Embryonic facial prominence (tissue), 1 donor: Measurements from ENCODE around the gene TBC1D19.
"Not testable (repeated sequence)": the region's sequence is repeated elsewhere in the genome, so short reads cannot be mapped to it uniquely, and the experiment has no call there.

ENCODE experiments used
- DNase-seq: peaks from one replicate; pipeline ENCODE4 v3.0.0-alpha.2; 2016; ENCODE audit errors: extremely low spot score

TBC1D19 gene, protein sequence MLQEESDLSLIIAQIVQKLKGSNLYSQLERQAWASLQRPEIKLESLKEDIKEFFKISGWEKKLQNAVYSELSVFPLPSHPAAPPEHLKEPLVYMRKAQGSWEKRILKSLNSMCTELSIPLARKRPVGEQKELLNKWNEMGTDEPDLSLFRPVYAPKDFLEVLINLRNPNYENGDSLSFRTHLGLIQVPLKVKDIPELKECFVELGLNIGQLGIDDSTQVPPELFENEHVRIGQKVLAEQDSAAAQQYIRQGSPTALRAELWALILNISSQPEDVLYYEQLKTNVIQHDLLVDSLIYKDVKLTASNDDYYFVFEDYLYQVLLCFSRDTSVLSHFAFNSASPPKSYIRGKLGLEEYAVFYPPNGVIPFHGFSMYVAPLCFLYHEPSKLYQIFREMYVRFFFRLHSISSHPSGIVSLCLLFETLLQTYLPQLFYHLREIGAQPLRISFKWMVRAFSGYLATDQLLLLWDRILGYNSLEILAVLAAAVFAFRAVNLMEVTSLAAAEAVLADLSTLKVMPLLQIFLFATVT

DNA sequence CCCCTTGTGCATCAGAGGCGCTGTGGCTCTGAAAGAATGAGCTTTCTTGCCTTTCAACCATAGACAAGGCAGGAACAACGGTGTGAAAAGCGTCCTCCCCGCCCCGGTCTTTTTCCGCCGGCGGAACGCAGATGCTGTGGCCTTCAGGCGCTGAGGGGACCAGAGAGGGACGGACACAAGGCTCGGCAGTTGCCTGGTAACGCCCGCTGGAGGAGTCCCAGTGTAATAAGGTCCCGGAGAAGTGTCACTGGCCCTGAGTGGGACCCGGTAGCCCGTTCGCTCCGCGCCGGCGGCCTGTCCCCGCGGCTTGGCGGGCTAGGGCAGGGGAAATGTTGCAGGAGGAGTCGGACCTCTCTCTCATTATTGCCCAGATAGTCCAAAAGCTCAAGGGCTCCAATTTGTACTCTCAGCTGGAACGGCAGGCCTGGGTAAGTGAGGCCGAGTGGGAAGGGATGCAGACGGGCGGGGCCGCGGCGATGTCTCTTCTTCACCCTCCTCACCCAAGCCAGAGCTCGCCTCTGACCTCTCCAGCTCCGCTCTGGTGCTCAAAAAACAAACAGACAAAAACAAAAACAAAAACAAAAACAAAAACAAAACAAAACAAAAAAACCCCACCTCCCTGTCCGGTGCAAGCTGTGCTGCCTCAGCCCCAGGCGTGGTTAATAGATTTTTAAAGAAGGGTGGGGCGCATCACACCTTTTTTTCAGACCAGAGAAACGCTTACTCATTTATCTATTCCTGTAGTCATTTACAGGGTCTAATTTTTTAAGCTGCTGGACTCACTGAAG, at the start of gene TBC1D19:
Gene TBC1D19 (plus strand): TSS at position 220 of the 788 bp plus-strand sequence. CDS start 110 bp downstream, at position 330.
- peak; percentile 77 for DNase-seq

DNA sequence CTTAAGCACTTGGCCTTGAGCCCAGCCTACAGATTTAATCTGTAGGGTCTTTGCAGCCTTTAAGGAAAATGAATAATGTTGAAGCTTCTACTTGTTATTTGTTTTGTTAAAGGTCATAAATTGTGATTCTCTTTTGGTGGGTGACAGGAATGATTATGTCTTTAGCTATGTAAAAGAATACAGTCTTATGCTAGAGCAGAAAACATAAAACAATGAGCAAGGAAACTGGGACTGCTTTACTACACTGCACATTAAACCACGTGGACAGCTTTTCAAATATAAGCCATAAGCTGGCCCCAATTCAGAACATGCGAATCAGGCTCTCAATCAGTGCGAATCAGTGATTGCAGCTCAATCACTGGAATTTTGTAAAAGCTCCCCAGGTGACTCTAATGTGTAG, 40.9 kb upstream of the TBC1D19 start:
- DNase-seq = no peak

DNA sequence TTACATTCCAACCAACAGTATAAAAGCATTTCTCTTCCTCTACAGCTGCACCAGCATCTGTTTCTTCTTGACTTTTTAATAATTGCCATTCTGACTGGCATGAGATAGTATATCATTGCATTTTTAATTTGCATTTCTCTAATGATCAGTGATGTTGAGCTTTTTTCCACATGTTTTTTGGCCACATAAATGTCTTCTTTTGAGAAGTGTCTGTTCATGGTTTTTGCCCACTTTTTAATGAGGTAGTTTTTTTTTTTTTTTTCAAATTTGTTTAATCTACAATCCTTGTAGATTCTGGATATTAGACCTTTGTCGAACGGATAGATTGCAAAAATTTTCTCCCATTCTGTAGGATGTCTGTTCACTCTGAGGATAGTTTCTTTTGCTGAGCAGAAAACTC, 39.5 kb upstream of the TBC1D19 start:
- DNase-seq = no peak

DNA sequence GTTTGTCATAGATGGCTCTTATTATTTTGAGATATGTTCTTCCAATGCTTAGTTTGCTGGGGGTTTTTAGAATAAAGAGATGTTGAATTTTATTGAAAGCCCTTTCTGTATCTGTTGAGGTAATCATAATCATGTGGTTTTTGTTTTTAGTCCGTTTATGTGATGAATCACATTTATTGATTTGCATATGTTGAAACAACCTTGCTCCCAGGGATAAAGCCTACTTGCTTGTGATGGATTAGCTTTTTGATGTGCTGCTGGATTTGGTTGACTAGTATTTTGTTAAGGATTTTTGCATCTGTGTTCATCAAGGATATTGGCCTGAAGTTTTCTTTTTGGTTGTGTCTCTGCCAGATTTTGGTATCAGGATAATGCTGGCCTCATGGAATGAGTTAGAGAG, 35.5 kb upstream of the TBC1D19 start:
- not testable (repeated sequence) for DNase-seq

DNA sequence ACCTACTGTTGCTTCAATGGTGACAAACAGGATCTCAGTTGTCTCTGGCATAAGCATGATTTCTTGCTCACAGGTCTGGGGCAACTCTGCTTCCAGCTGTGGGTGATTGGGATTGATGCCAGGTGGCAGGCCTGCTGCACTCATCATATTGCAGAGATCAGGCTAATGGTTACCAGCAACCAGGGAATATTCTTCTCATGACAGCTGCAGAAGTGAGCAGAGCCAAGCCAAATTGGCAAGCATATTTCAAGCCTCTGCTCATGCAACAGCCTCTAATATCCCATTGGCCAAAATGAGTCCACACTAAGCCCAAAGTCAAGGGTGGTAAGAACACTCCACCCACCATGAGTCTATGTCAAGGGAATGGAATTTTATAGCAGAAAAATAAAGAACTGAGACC, 26.7 kb upstream of the TBC1D19 start:
- DNase-seq = no peak

DNA sequence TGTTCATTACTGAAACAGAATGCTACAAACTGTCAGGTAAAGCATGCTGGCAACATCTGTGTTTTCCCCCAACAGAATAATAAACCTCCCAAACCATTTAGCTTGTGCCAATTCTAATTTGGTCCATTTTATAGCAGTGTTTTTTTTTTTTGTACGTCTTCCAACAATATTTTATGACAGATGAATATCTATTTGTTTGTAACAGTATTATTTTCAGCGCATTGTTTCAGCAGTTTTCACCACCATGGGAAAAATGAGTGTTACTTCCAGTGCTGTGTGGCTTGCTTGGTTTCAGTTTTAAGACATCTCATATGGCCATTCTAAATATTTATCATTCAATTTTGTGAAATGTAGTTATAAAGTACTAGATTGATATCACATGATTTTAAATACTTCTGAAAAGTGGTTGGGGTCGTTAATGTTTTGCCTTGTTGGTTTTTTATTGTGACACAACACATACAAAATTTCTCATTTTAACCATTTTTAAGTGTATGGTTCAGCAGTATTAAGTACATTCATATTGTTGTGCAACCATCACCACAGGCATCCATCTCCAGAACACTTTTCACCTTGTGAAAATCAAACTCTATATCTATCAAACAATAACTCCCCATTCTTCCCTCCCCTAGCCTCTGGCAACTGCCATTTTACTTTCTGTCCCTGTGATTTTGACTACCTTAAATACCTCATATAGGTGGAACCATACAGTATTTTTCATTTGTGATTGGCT, 25.6 kb upstream of the TBC1D19 start:
- DNase-seq = no peak

DNA sequence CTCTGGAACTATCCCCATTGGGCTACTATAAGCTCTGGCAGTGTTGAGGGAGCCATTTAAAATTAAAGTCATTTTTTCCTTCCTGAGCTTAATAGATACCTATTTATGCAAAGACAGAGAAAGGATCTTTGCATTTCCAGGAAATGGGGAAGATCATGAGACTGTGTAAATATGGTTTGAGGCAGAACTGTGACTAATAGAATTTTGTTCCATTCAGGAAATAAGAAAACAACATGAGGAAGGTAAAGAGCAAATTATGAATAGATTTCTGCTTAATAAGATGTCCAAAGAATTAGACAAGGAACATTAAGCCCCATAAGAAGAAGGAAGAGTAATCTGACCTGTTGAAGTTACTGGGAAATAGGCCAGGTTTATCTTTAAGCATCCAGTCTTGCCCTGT, 17.8 kb upstream of the TBC1D19 start:
- DNase-seq = no peak

DNA sequence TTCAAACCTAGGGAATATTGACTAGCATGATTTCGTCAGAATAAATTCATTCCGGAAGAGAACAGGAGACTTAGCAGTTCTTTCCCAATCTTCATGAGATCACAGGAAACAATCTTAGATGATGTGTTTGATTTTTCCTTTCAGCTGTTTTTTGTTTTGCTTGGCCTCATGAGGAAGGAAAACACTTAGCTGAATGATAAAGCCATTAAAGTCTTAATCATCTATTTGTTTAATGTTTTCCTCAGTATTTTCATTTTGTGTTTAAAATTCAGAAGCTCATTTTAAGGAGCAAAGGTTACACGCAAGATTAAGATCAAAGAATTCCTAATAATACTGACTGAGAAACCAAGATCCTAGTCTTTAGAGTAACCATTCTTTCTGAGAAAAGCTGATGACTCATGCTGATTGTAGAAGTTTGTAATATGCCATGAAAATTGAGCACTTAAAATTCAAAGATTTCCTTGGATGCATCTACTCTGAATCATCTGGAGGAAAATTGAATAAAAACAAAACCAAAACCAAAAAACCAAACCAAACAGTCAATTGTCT, 15.4 kb upstream of the TBC1D19 start:
- DNase-seq = no peak

DNA sequence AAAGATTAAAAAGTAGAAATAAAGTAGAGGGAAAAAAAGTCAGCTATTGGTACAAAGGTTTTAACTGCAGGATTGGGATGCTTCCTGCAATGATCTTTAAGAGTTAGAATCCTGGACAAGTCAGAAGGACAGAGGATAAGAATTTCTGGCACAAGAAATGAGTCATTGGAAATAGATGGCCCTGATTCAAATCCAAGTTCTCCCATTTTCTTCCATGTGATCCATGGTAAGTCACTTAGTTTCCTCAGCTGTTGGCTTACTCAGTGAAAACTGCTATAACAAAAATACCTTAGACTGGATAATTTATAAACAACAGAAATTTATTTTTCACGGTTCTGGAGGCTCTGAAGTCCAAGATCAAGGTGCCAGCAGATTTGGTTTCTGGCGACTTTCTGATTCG, 13.3 kb upstream of the TBC1D19 start:
- no peak for DNase-seq

DNA sequence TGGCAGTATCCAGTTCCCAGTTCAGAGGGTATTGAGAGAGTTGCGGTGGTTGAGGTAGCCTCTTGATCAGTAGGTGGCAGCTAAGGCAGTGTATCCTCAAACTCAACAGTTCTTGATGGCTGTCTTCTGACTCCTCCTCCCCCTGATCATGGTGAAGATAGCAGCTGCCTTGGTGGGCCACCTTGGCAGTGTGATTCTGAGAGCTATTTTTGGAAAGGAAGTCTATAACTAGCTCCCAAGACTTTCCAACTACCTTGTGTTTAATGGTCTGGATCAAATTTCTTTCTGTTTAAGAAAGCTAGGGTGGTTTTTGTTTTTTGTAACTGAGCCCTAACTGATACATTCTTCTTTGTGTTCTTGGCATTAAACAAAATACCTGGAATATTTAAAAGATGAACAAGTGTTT, 10.5 kb upstream of the TBC1D19 start:
- no peak for DNase-seq

DNA sequence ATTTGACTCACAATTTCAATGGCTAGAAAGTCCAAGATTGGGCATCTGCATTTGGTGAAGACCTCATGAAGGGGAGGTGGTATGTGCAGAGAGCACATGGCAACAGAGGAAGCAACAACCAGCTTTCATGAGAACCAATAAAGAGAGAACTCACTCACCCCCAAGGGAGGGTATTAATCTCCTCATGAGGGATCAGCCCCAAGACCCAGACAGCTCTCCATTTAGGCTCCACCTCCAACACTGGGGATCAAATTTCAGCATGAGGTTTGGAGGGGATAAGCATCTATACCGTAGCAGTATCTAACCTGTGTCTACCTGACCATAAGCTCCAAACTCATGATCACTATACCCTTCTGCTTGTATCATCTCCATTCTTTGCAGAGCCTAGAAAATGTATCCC, 9.3 kb upstream of the TBC1D19 start:
- DNase-seq = no peak

DNA sequence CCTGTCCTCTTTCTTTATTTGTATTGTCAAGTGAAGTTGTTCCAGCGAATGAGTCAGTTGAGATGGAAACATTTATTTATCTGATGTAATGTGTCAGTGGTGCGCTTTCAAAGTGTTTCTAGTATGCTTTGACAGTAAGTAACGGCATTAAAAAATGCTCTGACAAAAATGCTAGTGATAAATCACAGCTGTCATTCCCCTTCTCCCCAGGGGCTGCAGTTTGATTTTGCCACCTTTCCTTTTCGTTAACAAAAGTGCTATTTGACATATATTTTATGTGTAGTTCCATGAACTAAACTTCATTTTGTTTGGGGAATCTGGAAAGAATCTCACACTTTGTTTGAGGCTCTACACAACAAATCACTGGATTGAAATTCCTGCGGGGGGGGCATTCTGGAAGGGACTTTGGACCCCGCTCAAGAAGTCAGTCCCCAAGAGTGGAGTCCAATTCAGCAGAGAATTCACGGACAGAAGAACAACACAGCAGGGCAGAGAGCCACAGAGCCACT, 7.6 kb upstream of the TBC1D19 start:
- no peak for DNase-seq

DNA sequence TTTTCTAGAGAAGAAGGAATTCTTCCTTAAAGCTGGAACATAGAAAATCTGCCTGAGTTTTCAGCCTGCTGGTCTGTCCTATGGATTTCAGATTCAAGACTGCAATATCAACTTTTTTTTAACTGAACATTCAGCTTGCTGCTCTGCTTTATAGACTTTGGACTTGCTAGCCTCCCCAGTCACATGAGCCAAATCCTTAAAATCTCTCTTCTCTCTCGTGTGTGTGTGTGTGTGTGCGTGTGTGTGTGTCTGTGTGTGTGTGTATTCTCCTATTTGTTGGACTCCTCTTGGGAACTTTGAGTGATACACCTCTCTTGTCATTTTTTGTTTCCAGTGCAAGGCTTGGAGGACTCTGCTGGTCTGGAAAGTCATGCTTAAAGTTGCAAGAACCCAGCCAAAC, 6.8 kb upstream of the TBC1D19 start:
- DNase-seq = no peak

DNA sequence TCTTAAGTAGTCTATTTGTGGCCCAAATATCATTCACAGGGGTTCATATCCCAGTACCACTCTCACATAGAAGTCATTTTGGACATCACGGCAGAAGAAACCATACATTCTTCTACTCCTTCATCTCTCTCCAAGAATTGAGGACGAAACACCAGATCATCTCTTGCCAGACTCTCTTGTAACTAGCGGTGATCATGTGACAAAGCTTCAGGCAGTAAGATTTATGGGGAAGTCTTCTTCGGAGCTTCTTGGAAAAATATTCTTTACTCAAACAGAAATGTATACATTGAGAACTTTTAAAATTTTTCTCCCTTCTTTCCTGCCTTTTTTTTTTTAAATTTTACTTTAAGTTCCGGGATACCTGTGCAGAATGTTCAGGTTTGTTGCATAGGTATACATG, 4.7 kb upstream of the TBC1D19 start:
- no peak for DNase-seq

DNA sequence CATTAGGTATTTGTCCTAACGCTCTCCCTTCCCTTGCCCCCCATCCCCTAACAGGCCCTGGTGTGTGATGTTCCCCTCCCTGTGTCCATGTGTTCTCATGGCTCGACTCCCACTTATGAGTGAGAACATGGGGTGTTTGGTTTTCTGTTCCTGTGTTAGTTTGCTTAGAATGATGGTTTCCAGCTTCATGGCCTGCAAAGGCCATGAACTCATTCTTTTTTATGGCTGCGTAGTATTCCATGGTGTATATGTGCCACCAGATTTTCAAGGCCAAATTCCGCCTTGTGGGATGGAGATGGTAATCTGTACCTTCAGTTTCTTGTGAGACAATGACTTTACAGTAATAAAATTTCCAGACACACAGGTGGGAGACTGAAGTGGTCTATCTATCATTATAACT, 2.5 kb upstream of the TBC1D19 start:
- DNase-seq = not testable (repeated sequence)

DNA sequence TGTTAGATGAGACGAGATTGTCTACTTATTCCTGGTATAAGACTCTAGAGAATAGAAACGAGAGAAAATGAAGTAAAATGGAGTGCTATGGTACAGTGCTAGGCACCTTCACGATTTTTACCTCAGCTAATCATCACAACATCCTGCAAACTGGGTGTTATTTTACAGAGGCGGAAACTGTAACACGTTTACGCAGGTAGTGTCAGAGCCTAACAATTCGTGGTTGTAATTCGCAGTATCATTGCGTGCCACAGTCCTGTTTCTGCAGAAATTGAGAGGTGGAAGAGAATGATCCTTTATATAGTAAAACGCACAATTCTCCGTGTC, 383 bp upstream of the TBC1D19 start:
- DNase-seq = no peak

DNA sequence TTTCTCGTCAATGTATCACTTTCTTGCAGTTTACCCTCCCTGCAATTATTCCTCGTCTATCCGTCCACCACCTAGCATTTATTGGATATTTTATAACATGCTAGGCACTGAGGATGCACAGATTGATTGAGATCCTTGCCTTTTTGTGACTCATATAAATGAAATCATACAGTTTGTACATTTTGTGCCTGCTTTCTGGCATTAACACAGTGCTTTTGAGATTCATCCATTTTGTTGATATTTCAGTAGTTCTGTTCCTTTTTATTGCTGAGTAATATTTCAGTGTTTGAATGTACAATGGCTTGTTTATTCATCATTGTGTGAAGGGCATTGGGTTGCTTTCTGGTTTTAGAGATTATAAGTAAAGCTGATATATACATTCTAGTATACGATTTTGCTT, 841 bp downstream of the TBC1D19 start:
- no peak for DNase-seq

DNA sequence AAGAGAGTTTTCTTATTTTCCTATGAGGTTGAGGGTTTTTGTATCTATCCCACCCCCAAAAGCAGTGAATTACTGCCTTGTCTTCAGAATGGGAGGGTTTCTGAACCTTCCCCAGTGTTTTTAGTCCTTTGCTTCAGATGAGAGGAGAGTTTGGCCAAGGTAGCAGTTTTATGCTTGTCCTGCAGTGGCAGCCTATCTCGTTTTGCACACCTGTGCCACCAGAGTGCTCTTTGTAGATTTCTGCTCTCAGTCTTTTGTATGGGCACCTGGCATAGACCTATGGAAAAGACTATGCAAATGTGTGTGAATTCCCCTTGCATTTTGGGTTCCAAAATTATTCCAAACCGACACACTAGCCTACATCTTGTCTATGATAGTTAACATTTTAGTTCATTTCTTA, 5.8 kb downstream of the TBC1D19 start:
- no peak for DNase-seq

DNA sequence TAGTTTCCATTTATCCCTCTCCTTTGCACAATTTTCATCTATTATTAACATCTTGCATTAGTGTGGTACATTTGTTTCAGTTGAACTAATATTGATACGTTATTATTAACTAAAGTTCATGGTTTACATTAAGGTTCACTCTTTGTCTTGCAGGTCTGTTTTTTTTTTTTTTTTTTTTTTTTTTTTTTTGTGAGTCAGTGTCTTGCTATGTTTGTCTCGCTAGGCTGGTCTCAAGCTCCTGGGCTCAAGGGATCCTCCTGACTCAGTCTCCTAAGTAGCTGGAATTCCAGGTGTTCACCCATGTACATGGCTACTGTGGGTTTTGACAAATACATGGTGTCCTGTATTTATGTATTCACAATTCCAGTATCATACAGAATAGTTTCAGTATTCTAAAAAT, 6.8 kb downstream of the TBC1D19 start:
- DNase-seq = no peak

DNA sequence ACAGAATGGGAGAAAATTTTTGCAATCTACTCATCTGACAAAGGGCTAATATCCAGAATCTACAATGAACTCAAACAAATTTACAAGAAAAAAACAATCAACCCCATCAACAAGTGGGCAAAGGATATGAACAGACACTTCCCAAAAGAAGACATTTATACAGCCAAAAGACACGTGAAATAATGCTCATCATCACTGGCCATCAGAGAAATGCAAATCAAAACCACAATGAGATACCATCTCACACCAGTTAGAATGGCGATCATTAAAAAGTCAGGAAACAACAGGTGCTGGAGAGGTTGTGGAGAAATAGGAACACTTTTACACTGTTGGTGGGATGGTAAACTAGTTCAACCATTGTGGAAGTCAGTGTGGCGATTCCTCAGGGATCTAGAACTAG, 9.7 kb downstream of the TBC1D19 start:
- DNase-seq = not testable (repeated sequence)

DNA sequence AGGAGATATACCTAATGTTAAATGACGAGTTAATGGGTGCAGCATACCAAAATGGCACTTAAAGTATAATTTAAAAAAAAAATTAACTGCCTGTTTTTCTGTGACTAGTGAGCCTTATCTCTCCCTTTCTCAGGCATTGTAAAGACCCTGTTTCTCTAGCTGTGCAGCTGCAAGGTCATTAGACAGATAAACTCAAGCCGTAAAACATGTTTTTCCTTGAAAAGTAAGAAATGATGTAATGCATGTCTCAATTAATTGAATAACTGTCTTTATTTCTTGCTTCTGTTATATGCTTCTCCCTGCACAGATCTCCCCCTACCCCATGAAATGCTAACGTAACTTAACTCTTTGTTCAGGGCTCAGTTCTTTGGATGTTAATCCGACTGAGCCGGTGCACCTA, 10.5 kb downstream of the TBC1D19 start:
- DNase-seq = no peak

DNA sequence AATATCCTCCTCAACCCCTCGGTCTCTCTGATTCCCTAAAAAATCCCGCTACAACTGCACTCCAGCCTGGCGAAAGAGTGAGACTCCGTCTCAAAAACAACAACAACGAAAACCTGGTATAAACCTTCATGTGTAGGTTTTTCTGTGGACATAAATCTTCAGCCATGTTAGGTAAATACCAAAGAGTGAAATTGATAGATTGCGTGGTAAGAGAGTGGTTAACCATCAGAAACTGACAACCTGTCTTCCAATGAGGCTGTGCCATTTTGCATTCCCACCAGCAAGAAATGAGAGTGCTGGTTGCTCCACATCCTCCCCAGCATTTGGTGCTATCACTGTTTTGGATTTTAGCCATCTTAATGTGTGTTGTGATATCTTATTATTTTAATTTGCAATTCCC, 10.9 kb downstream of the TBC1D19 start:
- no peak for DNase-seq
